Caco-2 (cell line): Measurements from ENCODE around the gene GALNTL6. TPM values are rescaled to one million over a fixed set of nuclear protein-coding genes. Genes with fewer than 3 reads are reported as not detected.

Experiments used
- BruUV-seq: library from RNA; stranded (reverse); fragments of 400-500 nt; replicated peaks from 2 replicates; lab custom pipeline; 2021; lab: Mats Ljungman, UMichigan
- CTCF ChIA-PET: fragments of 300-600 bp; sonication (Branson Sonifier 250); formaldehyde crosslinking; loops from one replicate; lab custom pipeline; 2022; ENCODE audit warnings: antibody characterized with exemption; lab: Charles Lee
- POLR2A ChIA-PET: fragments of 300-600 bp; sonication (Branson Sonifier 250); formaldehyde crosslinking; loops from one replicate; lab custom pipeline; 2022; ENCODE audit warnings: antibody characterized with exemption; lab: Charles Lee
- DNase-seq, 2 experiments: peaks; one replicate each; pipeline versions ENCODE4 v3.0.0 to v3.0.0-alpha.2; 2020 to 2022
- H3K27me3 ChIP-seq: replicated peaks from 2 replicates; pipeline ENCODE4 v1.6.0; 2011; ENCODE audit warnings: low read length; ENCODE audit not compliant: control insufficient read depth, insufficient read depth
- H3K36me3 ChIP-seq: 2 replicates; pipeline ENCODE4 v1.5.1; 2011; ENCODE audit warnings: low read length; ENCODE audit not compliant: control insufficient read depth, insufficient read depth
- H3K4me1 ChIP-seq: fragments of 250-450 bp; sonication (Bioruptor Pico); 2 replicates; pipeline ENCODE4 v1.5.1; 2020; ENCODE audit warnings: mild to moderate bottlenecking
- H3K4me3 ChIP-seq: 2 replicates; pipeline ENCODE4 v1.5.1; 2011; ENCODE audit warnings: low read depth, mild to moderate bottlenecking, control low read depth, low read length
- H3K9me3 ChIP-seq: fragments of 250-450 bp; sonication (Bioruptor Pico); 2 replicates; pipeline ENCODE4 v1.5.1; 2020; ENCODE audit warnings: mild to moderate bottlenecking, moderate library complexity
- H3K27ac Mint-ChIP-seq: one replicate; pipeline ENCODE4 v1.8.0; 2022; ENCODE audit warnings: mixed read lengths; ENCODE audit not compliant: unreplicated experiment
- H3K27me3 Mint-ChIP-seq: one replicate; pipeline ENCODE4 v1.8.0; 2022; ENCODE audit warnings: mixed read lengths; ENCODE audit not compliant: insufficient read depth, unreplicated experiment
- H3K36me3 Mint-ChIP-seq: one replicate; pipeline ENCODE4 v1.8.0; 2022; ENCODE audit warnings: mild to moderate bottlenecking, mixed read lengths; ENCODE audit not compliant: insufficient read depth, unreplicated experiment
- H3K4me1 Mint-ChIP-seq: one replicate; pipeline ENCODE4 v1.8.0; 2022; ENCODE audit warnings: low read depth, mixed read lengths; ENCODE audit not compliant: unreplicated experiment
- H3K4me3 Mint-ChIP-seq: one replicate; pipeline ENCODE4 v1.8.0; 2022; ENCODE audit warnings: mild to moderate bottlenecking, moderate library complexity, mixed read lengths; ENCODE audit not compliant: unreplicated experiment
- H3K9me3 Mint-ChIP-seq: one replicate; pipeline ENCODE4 v1.8.0; 2022; ENCODE audit warnings: mixed read lengths; ENCODE audit not compliant: unreplicated experiment
- CTCF ChIP-seq, 2 experiments: fragments of 200-600 bp in 1 of 2; IDR thresholded peaks; 1 replicate in 1 of 2; 2 replicates in 1 of 2; pipeline versions ENCODE4 v1.5.1 to v1.8.0; 2011 to 2022; ENCODE audit warnings: antibody characterized with exemption in 1 of 2, control low read depth in 1 of 2, inconsistent platforms in 1 of 2, low read depth in 1 of 2, low read length in 1 of 2, mild to moderate bottlenecking in 1 of 2, moderate library complexity in 1 of 2; ENCODE audit not compliant: insufficient read depth in 1 of 2, severe bottlenecking in 1 of 2, unreplicated experiment in 1 of 2
- intact Hi-C: fragments of 100-400 bp; cut with micrococcal nuclease; formaldehyde crosslinking; loops from one replicate; pipeline ENCODE4 v1.10.0; 2022; ENCODE audit not compliant: unreplicated experiment
- total RNA-seq: library from RNA; stranded (reverse); gene quantifications from 2 replicates; pipeline ENCODE4 v1.2.3, GENCODE V29; 2022

The GALNTL6 gene
- total RNA-seq, 1 experiment from 2014 or later = not detected

GRCh38 chr4:172992648-172993378 is 1179.6 kb downstream of the GALNTL6 start:
- CTCF ChIA-PET = no interaction called here

DNA sequence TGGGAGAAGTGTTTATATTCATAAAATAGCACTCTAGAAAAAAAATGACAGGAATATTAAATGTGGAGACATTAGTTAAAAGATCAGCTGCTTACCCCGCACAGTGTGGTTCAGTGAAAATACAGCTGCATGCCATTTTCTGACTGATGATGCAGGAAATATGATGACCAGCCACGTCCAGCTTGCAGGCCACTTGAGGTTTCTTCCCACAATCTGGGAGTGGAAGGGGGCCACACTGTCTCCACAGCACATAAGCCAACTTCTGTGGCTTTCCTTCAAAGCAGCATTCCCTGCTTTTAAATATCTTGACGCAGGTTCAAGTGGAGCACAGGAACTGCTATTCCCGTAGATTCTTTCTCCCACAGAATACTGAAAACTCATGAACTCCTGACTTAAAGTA is 1182.0 kb downstream of the GALNTL6 start:
- CTCF ChIA-PET = no interaction called here
- H3K4me3 Mint-ChIP-seq = no peak overlapping the region

More at GRCh38 chr4:172992648-172993378, 1179.6 kb downstream of the GALNTL6 start:
- H3K4me1 Mint-ChIP-seq = no peaks in the 10 kb centered on the region
- Histone ChIP-seq H3K4me1 (peaks cover 7% of the 10 kb centered on the region), H3K36me3 (no peaks in the 10 kb centered on the region), H3K9me3 (no peaks in the 10 kb centered on the region), H3K27me3 (no peaks in the 10 kb centered on the region), H3K4me3 (no peak overlapping the region)
- H3K27me3 Mint-ChIP-seq = no peaks in the 10 kb centered on the region
- BruUV-seq = no TSS peak
- intact Hi-C loops = no loop called here
- POLR2A ChIA-PET = no interaction called here
- no peak overlapping the region for H3K4me3 Mint-ChIP-seq
- H3K9me3 Mint-ChIP-seq = peaks cover 9% of the 10 kb centered on the region
- TF ChIP-seq CTCF (IDR thresholded peaks at IDR 0.05; ENCODE audit: insufficient read depth in 1 of 2, low read depth in 1 of 2, low read length in 1 of 2, severe bottlenecking in 1 of 2, unreplicated experiment in 1 of 2) = no peak
- H3K27ac Mint-ChIP-seq = no peak overlapping the region
- DNase-seq = no peak
- H3K36me3 Mint-ChIP-seq = no peaks in the 10 kb centered on the region

DNA sequence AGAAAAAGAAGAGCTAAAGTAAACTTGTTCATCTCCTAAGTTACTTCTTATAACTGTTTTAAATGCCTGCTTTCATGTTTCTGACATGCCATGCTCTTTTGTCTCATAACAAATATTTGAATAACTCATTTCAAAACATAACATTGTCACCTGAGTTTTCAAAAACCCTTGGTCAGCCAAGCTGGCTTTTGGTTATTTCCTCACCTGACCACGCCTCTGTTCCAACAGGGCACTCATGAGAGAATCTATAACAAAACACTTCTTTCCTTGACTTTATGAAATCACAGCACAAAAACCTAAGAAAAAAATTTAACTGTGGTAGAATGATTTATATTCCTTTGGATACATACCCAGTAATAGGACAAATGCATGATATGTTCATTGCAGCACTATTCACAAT is 1182.5 kb downstream of the GALNTL6 start:
- POLR2A ChIA-PET = no interaction called here
- no TSS peak for BruUV-seq

More for the DNA sequence above, 1182.0 kb downstream of the GALNTL6 start:
- Histone ChIP-seq H3K9me3 (no peaks in the 10 kb centered on the region), H3K36me3 (no peaks in the 10 kb centered on the region), H3K27me3 (no peaks in the 10 kb centered on the region), H3K4me1 (peaks cover 7% of the 10 kb centered on the region), H3K4me3 (no peak overlapping the region)
- H3K36me3 Mint-ChIP-seq = no peaks in the 10 kb centered on the region
- no peak for DNase-seq
- H3K27ac Mint-ChIP-seq = no peak overlapping the region
- intact Hi-C loops = no loop called here
- no peaks in the 10 kb centered on the region for H3K9me3 Mint-ChIP-seq
- H3K4me1 Mint-ChIP-seq = peaks cover 6% of the 10 kb centered on the region
- no peaks in the 10 kb centered on the region for H3K27me3 Mint-ChIP-seq
- TF ChIP-seq CTCF (IDR thresholded peaks at IDR 0.05; ENCODE audit: insufficient read depth in 1 of 2, low read depth in 1 of 2, low read length in 1 of 2, severe bottlenecking in 1 of 2, unreplicated experiment in 1 of 2) = no peak
- BruUV-seq = no TSS peak
- POLR2A ChIA-PET = no interaction called here

More for the DNA sequence above, 1182.5 kb downstream of the GALNTL6 start:
- no peak overlapping the region for H3K4me3 Mint-ChIP-seq
- no peaks in the 10 kb centered on the region for H3K36me3 Mint-ChIP-seq
- Histone ChIP-seq H3K9me3 (no peaks in the 10 kb centered on the region), H3K4me3 (no peak overlapping the region), H3K27me3 (no peaks in the 10 kb centered on the region), H3K4me1 (peaks cover 7% of the 10 kb centered on the region), H3K36me3 (no peaks in the 10 kb centered on the region)
- peaks cover 6% of the 10 kb centered on the region for H3K4me1 Mint-ChIP-seq
- intact Hi-C loops = no loop called here
- DNase-seq = no peak
- no peak for TF ChIP-seq CTCF (IDR thresholded peaks at IDR 0.05; ENCODE audit: insufficient read depth in 1 of 2, low read depth in 1 of 2, low read length in 1 of 2, severe bottlenecking in 1 of 2, unreplicated experiment in 1 of 2)
- H3K27me3 Mint-ChIP-seq = no peaks in the 10 kb centered on the region
- no peak overlapping the region for H3K27ac Mint-ChIP-seq
- CTCF ChIA-PET = no interaction called here
- H3K9me3 Mint-ChIP-seq = no peaks in the 10 kb centered on the region
